GM20000 (cell line): ENCODE data around the gene RPL36.

Experiments used
- DNase-seq: peaks from one replicate; pipeline ENCODE4 v3.0.0; 2012; ENCODE audit warnings: low spot score
- CTCF ChIP-seq: IDR thresholded peaks from 2 replicates; pipeline ENCODE4 v1.5.1; 2012; ENCODE audit warnings: mild to moderate bottlenecking, control low read depth; ENCODE audit errors: extremely low read depth, missing control alignments

Gene RPL36

GRCh38 chr19:5703819-5704818, 14.0 kb downstream of the RPL36 start:
- DNase-seq: no peak
- no peak for TF ChIP-seq CTCF

GRCh38 chr19:5705552-5705951, 15.5 kb downstream of the RPL36 start:
- DNase-seq: peak; percentile 17
- no peak for TF ChIP-seq CTCF

GRCh38 chr19:5706876-5707573, 16.9 kb downstream of the RPL36 start:
- DNase-seq: peak; percentile 13
- no peak for TF ChIP-seq CTCF

GRCh38 chr19:5707576-5708575, 17.8 kb downstream of the RPL36 start:
- TF ChIP-seq CTCF: no peak
- DNase-seq: peak; percentile 22

- TF ChIP-seq CTCF: no peak
These were observed 20.9 kb downstream of the RPL36 start for GRCh38 chr19:5711025-5711424.

GRCh38 chr19:5711713-5712161, 21.6 kb downstream of the RPL36 start:
- TF ChIP-seq CTCF: no peak
- no peak for DNase-seq

More at GRCh38 chr19:5711025-5711424, 20.9 kb downstream of the RPL36 start:
- no peak for DNase-seq
